SH-SY5Y (cell line): ENCODE results near the gene WDR70.

Source experiments
- GATA2 ChIP-seq: IDR thresholded peaks from 2 replicates; pipeline ENCODE4 v1.6.1; 2011; ENCODE audit warnings: mild to moderate bottlenecking, low read depth, low read length
- GATA3 ChIP-seq: IDR thresholded peaks from 2 replicates; pipeline ENCODE4 v1.6.1; 2011; ENCODE audit warnings: low read depth, mild to moderate bottlenecking, low read length, moderate library complexity

- TF ChIP-seq GATA2 (no peak), GATA3 (no peak)
Measured at GRCh38 chr5:37543216-37543615, 164.1 kb downstream of the WDR70 start.
